Measurements from ENCODE around the gene NCLN. TPM values are rescaled to one million over a fixed set of nuclear protein-coding genes. Genes with fewer than 3 reads are reported as not detected.

Gene NCLN
- total and polyA plus RNA-seq, 9 of the 15 experiments (the other 6 are each of a cell fraction or from before 2014, with no cell fraction given) = 3.8 to 126 (median 39.6) TPM

GRCh38 chr19:3183721-3184641, 1.7 kb upstream of the NCLN start (continued):
- TF ChIP-seq FOXA3 (CRISPR knock-in tag; conservative IDR thresholded peaks at IDR 0.05 in 1 of 2, IDR thresholded peaks at IDR 0.05 in 1 of 2) (peak; percentile 59 to 86; a peak in 3 of 4 replicates), BRD4 (IDR thresholded peaks at IDR 0.05) (peak; percentile 37; the same call in 1 of the 2 replicates), POLR2AphosphoS5 (IDR thresholded peaks at IDR 0.05; ENCODE audit: control insufficient read depth, insufficient read depth, low read depth, low read length) (peak; percentile 40; the same call in 1 of the 2 replicates), SAP30 (IDR thresholded peaks at IDR 0.05; ENCODE audit: borderline replicate concordance, insufficient read depth, low read depth, low read length, poor library complexity, severe bottlenecking) (no peak), SP1 (CRISPR knock-in tag; IDR thresholded peaks at IDR 0.05) (no peak; the same call in none of the 2 replicates), ZNF592 (IDR thresholded peaks at IDR 0.05) (no peak), PATZ1 (CRISPR knock-in tag; IDR thresholded peaks at IDR 0.05; ENCODE audit: borderline replicate concordance) (no peak), SMARCE1 (IDR thresholded peaks at IDR 0.05) (peak; percentile 68), ZNF3 (CRISPR knock-in tag; IDR thresholded peaks at IDR 0.05) (peak; percentile 58; the same call in 1 of the 2 replicates), SAFB2 (IDR thresholded peaks at IDR 0.05; ENCODE audit: borderline replicate concordance, low read depth, low read length, severe bottlenecking) (no peak), KLF16 (IDR thresholded peaks at IDR 0.05) (peak; percentile 74), CBFA2T2 (conservative IDR thresholded peaks at IDR 0.05) (peak; percentile 82), MITF (IDR thresholded peaks at IDR 0.05) (no peak), ZNF165 (CRISPR knock-in tag; IDR thresholded peaks at IDR 0.05; ENCODE audit: borderline replicate concordance) (no peak), KLF6 (CRISPR knock-in tag; IDR thresholded peaks at IDR 0.05; ENCODE audit: borderline replicate concordance) (no peak), ZBTB9 (CRISPR knock-in tag; IDR thresholded peaks at IDR 0.05) (0 out of 2 replicates have a peak, but pooled peaks have one; percentile 21), KDM1A (IDR thresholded peaks at IDR 0.05) (peak; percentile 99)
